A673 (cell line): ENCODE measurements around the gene PARD3. TPM values are rescaled to one million over a fixed set of nuclear protein-coding genes. Genes with fewer than 3 reads are reported as not detected.

Experiments used
- BruUV-seq: library from RNA; stranded (reverse); fragments of 400-500 nt; replicated peaks from 2 replicates; lab custom pipeline; 2021; lab: Mats Ljungman, UMichigan
- CTCF ChIA-PET: fragments of 300-600 bp; sonication (Branson Sonifier 250); formaldehyde crosslinking; loops from one replicate; lab custom pipeline; 2022; ENCODE audit warnings: antibody characterized with exemption; lab: Charles Lee
- POLR2A ChIA-PET: fragments of 300-600 bp; sonication (Branson Sonifier 250); formaldehyde crosslinking; loops from one replicate; lab custom pipeline; 2022; ENCODE audit warnings: antibody characterized with exemption; ENCODE audit not compliant: low non-redundant PET; lab: Charles Lee
- DNase-seq: peaks from one replicate; pipeline ENCODE4 v3.0.0-alpha.2; 2015; ENCODE audit warnings: low spot score
- H3K27ac ChIP-seq: fragments of 200-600 bp; sonication (generic); 2 replicates; pipeline ENCODE4 v1.5.1; 2016; ENCODE audit warnings: mixed run types, low read depth, mild to moderate bottlenecking, mixed read lengths, antibody characterized with exemption, low read length; ENCODE audit not compliant: poor library complexity, severe bottlenecking
- H3K27me3 ChIP-seq: fragments of 200-600 bp; sonication (generic); replicated peaks from 2 replicates; pipeline ENCODE4 v1.6.1; 2017; ENCODE audit warnings: mixed run types, low read depth, mild to moderate bottlenecking, mixed read lengths, antibody characterized with exemption, low read length; ENCODE audit not compliant: insufficient read depth, poor library complexity
- H3K36me3 ChIP-seq: fragments of 200-600 bp; sonication (generic); 2 replicates; pipeline ENCODE4 v1.6.1; 2016; ENCODE audit warnings: mixed run types, mild to moderate bottlenecking, mixed read lengths, antibody characterized with exemption, low read length; ENCODE audit not compliant: insufficient read depth, poor library complexity, severe bottlenecking
- H3K4me1 ChIP-seq: fragments of 200-600 bp; sonication (generic); 2 replicates; pipeline ENCODE4 v1.6.1; 2017; ENCODE audit warnings: mixed run types, mild to moderate bottlenecking, mixed read lengths, antibody characterized with exemption, low read length; ENCODE audit not compliant: insufficient read depth, poor library complexity, severe bottlenecking
- H3K4me3 ChIP-seq: fragments of 200-600 bp; sonication (generic); 2 replicates; pipeline ENCODE4 v1.5.1; 2016; ENCODE audit warnings: low read depth, mixed run types, mild to moderate bottlenecking, mixed read lengths, low read length; ENCODE audit not compliant: poor library complexity, severe bottlenecking
- H3K9me3 ChIP-seq: fragments of 200-600 bp; sonication (generic); 2 replicates; pipeline ENCODE4 v1.6.1; 2016; ENCODE audit warnings: mixed run types, low read depth, mild to moderate bottlenecking, mixed read lengths, antibody characterized with exemption, low read length; ENCODE audit not compliant: poor library complexity, severe bottlenecking
- EZH2 ChIP-seq: fragments of 200-600 bp; sonication (generic); IDR thresholded peaks from 2 replicates; pipeline ENCODE4 v1.6.1; 2017; ENCODE audit warnings: borderline replicate concordance, low read depth, mild to moderate bottlenecking, mixed read lengths, antibody characterized with exemption, low read length; ENCODE audit not compliant: poor library complexity, severe bottlenecking
- intact Hi-C: fragments of 100-400 bp; cut with micrococcal nuclease; formaldehyde crosslinking; loops from one replicate; pipeline ENCODE4 v1.10.0; 2022; ENCODE audit not compliant: unreplicated experiment
- total RNA-seq: library from RNA; stranded (reverse); gene quantifications from 2 replicates; pipeline ENCODE4 v1.2.3, GENCODE V29; 2021
- TF ChIP-seq, protein P1 (sequence below): fragments of 300-800, 200-600 bp; sonication (generic); conservative IDR thresholded peaks from 2 replicates; pipeline ENCODE4 v1.5.1; 2017; ENCODE audit warnings: low read depth, mild to moderate bottlenecking, antibody characterized with exemption, low read length, moderate library complexity, mixed read lengths

PARD3 gene
- total RNA-seq, 1 experiment from 2014 or later, result 28.0 TPM

DNA sequence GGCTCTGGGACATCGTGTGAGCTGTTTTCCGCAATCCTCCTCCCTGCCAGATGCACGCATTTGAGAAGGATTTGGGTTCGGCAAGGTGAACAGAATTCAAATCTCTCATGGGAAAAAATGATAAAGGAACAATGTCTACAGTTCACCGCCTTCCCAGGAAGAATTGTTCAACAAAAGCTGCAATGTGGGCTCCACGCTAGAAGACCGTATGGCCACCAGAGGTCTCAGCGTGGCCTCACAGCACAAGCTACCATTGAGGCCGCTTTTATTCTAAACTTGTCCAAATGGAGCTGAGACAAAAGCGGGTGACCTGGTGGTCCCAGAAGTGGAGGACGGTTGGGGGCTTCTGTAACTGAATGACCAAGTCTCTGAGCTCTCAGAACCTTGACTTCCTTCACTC, 733.1 kb downstream of the PARD3 start:
- POLR2A ChIA-PET, result no interaction called here
- H3K4me3 ChIP-seq, result no peak overlapping the region

GRCh38 chr10:34081347-34081743, 733.8 kb downstream of the PARD3 start:
- ChIA-PET POLR2A (no interaction called here), CTCF (interaction anchor here (1.0 to 1.1 kb wide), 2 partner anchors 310 to 557 kb away, joined by 3 read pairs; no protein-coding TSS in a partner anchor)
- Histone ChIP-seq H3K4me3 (no peak overlapping the region), H3K27ac (no peak overlapping the region), H3K4me1 (no peaks in the 10 kb centered on the region), H3K9me3 (peaks cover 5% of the 10 kb centered on the region), H3K36me3 (no peaks in the 10 kb centered on the region), H3K27me3 (no peaks in the 10 kb centered on the region)
- intact Hi-C loops, result no loop called here
- BruUV-seq, result no TSS peak
- DNase-seq, result no peak
- TF ChIP-seq EZH2, result no peak

More for the DNA sequence above, 733.1 kb downstream of the PARD3 start:
- Histone ChIP-seq H3K9me3 (peaks cover 5% of the 10 kb centered on the region), H3K27me3 (no peaks in the 10 kb centered on the region), H3K4me1 (no peaks in the 10 kb centered on the region), H3K27ac (no peak overlapping the region), H3K36me3 (no peaks in the 10 kb centered on the region)
- DNase-seq, result peak; percentile 17
- CTCF ChIA-PET, result interaction anchor here (1.0 to 1.1 kb wide), 2 partner anchors 309 to 556 kb away, joined by 3 read pairs; no protein-coding TSS in a partner anchor
- TF ChIP-seq EZH2, result no peak
- TF ChIP-seq, protein P1, sequence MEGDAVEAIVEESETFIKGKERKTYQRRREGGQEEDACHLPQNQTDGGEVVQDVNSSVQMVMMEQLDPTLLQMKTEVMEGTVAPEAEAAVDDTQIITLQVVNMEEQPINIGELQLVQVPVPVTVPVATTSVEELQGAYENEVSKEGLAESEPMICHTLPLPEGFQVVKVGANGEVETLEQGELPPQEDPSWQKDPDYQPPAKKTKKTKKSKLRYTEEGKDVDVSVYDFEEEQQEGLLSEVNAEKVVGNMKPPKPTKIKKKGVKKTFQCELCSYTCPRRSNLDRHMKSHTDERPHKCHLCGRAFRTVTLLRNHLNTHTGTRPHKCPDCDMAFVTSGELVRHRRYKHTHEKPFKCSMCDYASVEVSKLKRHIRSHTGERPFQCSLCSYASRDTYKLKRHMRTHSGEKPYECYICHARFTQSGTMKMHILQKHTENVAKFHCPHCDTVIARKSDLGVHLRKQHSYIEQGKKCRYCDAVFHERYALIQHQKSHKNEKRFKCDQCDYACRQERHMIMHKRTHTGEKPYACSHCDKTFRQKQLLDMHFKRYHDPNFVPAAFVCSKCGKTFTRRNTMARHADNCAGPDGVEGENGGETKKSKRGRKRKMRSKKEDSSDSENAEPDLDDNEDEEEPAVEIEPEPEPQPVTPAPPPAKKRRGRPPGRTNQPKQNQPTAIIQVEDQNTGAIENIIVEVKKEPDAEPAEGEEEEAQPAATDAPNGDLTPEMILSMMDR, result peak; percentile 45; the same call in 1 of the 2 replicates
- intact Hi-C loops, result no loop called here
- no TSS peak for BruUV-seq

- Histone ChIP-seq H3K27me3 (no peaks in the 10 kb centered on the region), H3K9me3 (peaks cover 5% of the 10 kb centered on the region), H3K4me3 (no peak overlapping the region), H3K4me1 (no peaks in the 10 kb centered on the region), H3K36me3 (no peaks in the 10 kb centered on the region), H3K27ac (no peak overlapping the region)
- ChIA-PET CTCF (no interaction called here), POLR2A (no interaction called here)
- no TSS peak for BruUV-seq
- intact Hi-C loops, result no loop called here
- DNase-seq, result no peak
- TF ChIP-seq EZH2, result no peak
- TF ChIP-seq, protein P1, result no peak
Measured at GRCh38 chr10:34080485-34081346, 734.4 kb downstream of the PARD3 start.
